Measurements from ENCODE around the gene NR0B2.

Gene NR0B2

GRCh38 chr1:26938659-26939025 is 24.9 kb upstream of the NR0B2 start:
- DNase-seq (ENCODE audit: extremely low spot score) = no peak
- POLR2A ChIA-PET = no interaction called here
- CTCF ChIA-PET = no interaction called here
- no peak for TF ChIP-seq CTCF (IDR thresholded peaks at IDR 0.05; ENCODE audit: control extremely low read depth, extremely low read depth, low read depth, missing control alignments)

- DNase-seq (ENCODE audit: extremely low spot score) = no peak
- ChIA-PET POLR2A (no interaction called here), CTCF (interaction anchor here (1.3 kb wide), 2 partner anchors 11 to 60 kb away, joined by 4 to 5 read pairs; no protein-coding TSS in a partner anchor)
- no peak for TF ChIP-seq CTCF (IDR thresholded peaks at IDR 0.05; ENCODE audit: control extremely low read depth, extremely low read depth, low read depth, missing control alignments)
These were observed 24.4 kb upstream of the NR0B2 start for GRCh38 chr1:26938004-26938658.

- no peak for TF ChIP-seq CTCF (IDR thresholded peaks at IDR 0.05; ENCODE audit: control extremely low read depth, extremely low read depth, low read depth, missing control alignments)
- no peak for DNase-seq (ENCODE audit: extremely low spot score)
- ChIA-PET CTCF (interaction anchor here (1.1 to 1.3 kb wide), 3 partner anchors 10 to 61 kb away, joined by 3 to 5 read pairs (median 4); no protein-coding TSS in a partner anchor), POLR2A (no interaction called here)
These were observed 23.0 kb upstream of the NR0B2 start for GRCh38 chr1:26936823-26937222.

GRCh38 chr1:26932531-26932930 is 18.8 kb upstream of the NR0B2 start:
- ChIA-PET POLR2A (no interaction called here), CTCF (no interaction called here)
- peak; percentile 71 for DNase-seq (ENCODE audit: extremely low spot score)
- TF ChIP-seq CTCF (IDR thresholded peaks at IDR 0.05; ENCODE audit: control extremely low read depth, extremely low read depth, low read depth, missing control alignments) = no peak

- ChIA-PET CTCF (interaction anchor here (1.1 kb wide), 2 partner anchors 9 to 19 kb away, joined by 3 read pairs; partner anchors contain the start of gene NR0B2), POLR2A (interaction anchor here (0.7 to 0.9 kb wide), 2 partner anchors 34 to 58 kb away, joined by 3 read pairs; partner anchors contain the start of gene GPN2)
- no peak for TF ChIP-seq CTCF (IDR thresholded peaks at IDR 0.05; ENCODE audit: control extremely low read depth, extremely low read depth, low read depth, missing control alignments)
- DNase-seq (ENCODE audit: extremely low spot score) = no peak
These were observed 9.9 kb upstream of the NR0B2 start for GRCh38 chr1:26923711-26924110.

GRCh38 chr1:26922901-26923300 is 9.1 kb upstream of the NR0B2 start:
- POLR2A ChIA-PET = no interaction called here
- TF ChIP-seq CTCF (IDR thresholded peaks at IDR 0.05; ENCODE audit: control extremely low read depth, extremely low read depth, low read depth, missing control alignments) = no peak
- CTCF ChIA-PET = interaction anchor here (1.1 kb wide), 1 partner anchor 20 kb away, joined by 3 read pairs; no protein-coding TSS in a partner anchor
- no peak for DNase-seq (ENCODE audit: extremely low spot score)
